Keratinocyte (primary cell): ENCODE data around the gene THEM4. TPM values are rescaled to one million over a fixed set of nuclear protein-coding genes. Genes with fewer than 3 reads are reported as not detected.
A peak's percentile ranks its signal among the peaks of the same experiment; 100 is the strongest.

Experiments used
- DNase-seq: peaks from one replicate; pipeline ENCODE4 v3.0.0-alpha.2; 2011; ENCODE audit warnings: low read depth, missing footprints, low spot score
- FAIRE-seq: peaks from 2 replicates; lab custom pipeline; 2011; peaks lifted over from hg19 to GRCh38; lab: Jason Lieb, UNC
- H2AFZ ChIP-seq: 2 replicates; pipeline ENCODE4 v1.6.0; 2012; ENCODE audit warnings: low read length, control low read depth, inconsistent platforms; ENCODE audit not compliant: control insufficient read depth
- H3K27ac ChIP-seq: 2 replicates; pipeline ENCODE4 v1.5.1; 2011; ENCODE audit warnings: low read length; ENCODE audit not compliant: control insufficient read depth, insufficient read depth
- H3K27me3 ChIP-seq: 3 replicates; pipeline ENCODE4 v1.6.0; 2011; ENCODE audit warnings: low read length; ENCODE audit not compliant: control insufficient read depth, insufficient read depth; ENCODE audit errors: extremely low read depth
- H3K36me3 ChIP-seq, 2 experiments: 2 replicates in 1 of 2; 3 replicates in 1 of 2; pipeline ENCODE4 v1.5.1; 2011; ENCODE audit warnings: low read length in 2 of 2, mild to moderate bottlenecking in 1 of 2; ENCODE audit not compliant: control insufficient read depth in 2 of 2, insufficient read depth in 2 of 2; ENCODE audit errors: extremely low read depth in 1 of 2
- H3K4me1 ChIP-seq: 3 replicates; pipeline ENCODE4 v1.5.1; 2011; ENCODE audit warnings: low read length; ENCODE audit not compliant: control insufficient read depth, insufficient read depth; ENCODE audit errors: extremely low read depth
- H3K4me2 ChIP-seq: 3 replicates; pipeline ENCODE4 v1.6.0; 2011; ENCODE audit warnings: low read depth, low read length; ENCODE audit not compliant: control insufficient read depth, insufficient read depth; ENCODE audit errors: extremely low read depth
- H3K4me3 ChIP-seq, 3 experiments: fragments of 200-600 bp in 1 of 3; sonication (generic) in 1 of 3; 2 replicates in 2 of 3; 3 replicates in 1 of 3; pipeline ENCODE4 v1.5.1; 2011 to 2016; ENCODE audit warnings: low read length in 3 of 3, mild to moderate bottlenecking in 3 of 3, control low read depth in 2 of 3, inconsistent platforms in 1 of 3, low read depth in 1 of 3, mixed read lengths in 1 of 3, mixed run types in 1 of 3, moderate library complexity in 1 of 3; ENCODE audit not compliant: control insufficient read depth in 2 of 3, insufficient read depth in 2 of 3; ENCODE audit errors: extremely low read depth in 1 of 3
- H3K79me2 ChIP-seq: 2 replicates; pipeline ENCODE4 v1.6.0; 2012; ENCODE audit warnings: low read length; ENCODE audit not compliant: control insufficient read depth, insufficient read depth
- H3K9ac ChIP-seq: 3 replicates; pipeline ENCODE4 v1.6.0; 2011; ENCODE audit warnings: low read length; ENCODE audit not compliant: control insufficient read depth, insufficient read depth; ENCODE audit errors: extremely low read depth
- H3K9me1 ChIP-seq: 3 replicates; pipeline ENCODE4 v1.6.0; 2011; ENCODE audit warnings: low read length; ENCODE audit not compliant: control insufficient read depth, insufficient read depth; ENCODE audit errors: extremely low read depth
- H3K9me3 ChIP-seq: 2 replicates; pipeline ENCODE4 v1.5.1; 2012; ENCODE audit warnings: low read depth, low read length; ENCODE audit not compliant: control insufficient read depth
- H4K20me1 ChIP-seq: 3 replicates; pipeline ENCODE4 v1.6.0; 2011; ENCODE audit warnings: low read length; ENCODE audit not compliant: control insufficient read depth, insufficient read depth; ENCODE audit errors: extremely low read depth
- CTCF ChIP-seq, 3 experiments: IDR thresholded peaks in 1 of 3; conservative IDR thresholded peaks in 1 of 3; optimal IDR thresholded peaks in 1 of 3; 2 replicates in 2 of 3; 3 replicates in 1 of 3; pipeline versions ENCODE3 to v1.5.1; 2011; ENCODE audit warnings: low read length in 3 of 3, mild to moderate bottlenecking in 3 of 3, moderate library complexity in 2 of 3, control low read depth in 1 of 3, inconsistent platforms in 1 of 3; ENCODE audit not compliant: insufficient read depth in 2 of 3; ENCODE audit errors: extremely low read depth in 1 of 3
- EZH2 ChIP-seq: IDR thresholded peaks from one replicate; pipeline ENCODE4 v1.6.1; 2012; ENCODE audit warnings: inconsistent platforms, mild to moderate bottlenecking, low read length, moderate library complexity
- dilution Hi-C: fragments of 300-500 bp; cut with MboI; formaldehyde crosslinking; loops from one replicate; pipeline ENCODE4 v1.7.0; 2020; ENCODE audit warnings: low sequenced_read_pairs; ENCODE audit not compliant: extremely low pct_ligation_motif_present
- polyA plus RNA-seq, 5 experiments: library from polyadenylated mRNA; depleted of rRNA in 3 of 5; stranded (reverse) in 3 of 5; stranded (forward) in 1 of 5; unstranded in 1 of 5; fragments of >200 nt; gene quantifications; 1 replicate in 1 of 5; 2 replicates in 3 of 5; 3 replicates in 1 of 5; pipeline versions ENCODE4 v1.2.1 to v1.2.3, GENCODE V29; 2011 to 2012; ENCODE audit warnings: missing spikeins in 2 of 5, low read depth in 1 of 5, low replicate concordance in 1 of 5

THEM4 gene
- polyA plus RNA-seq, 1 donor (not counting 4 experiments of a cell fraction or from before 2014, with no cell fraction given), result 23.3 TPM

GRCh38 chr1:151945725-151946722 is 36.7 kb upstream of the THEM4 start:
- Histone ChIP-seq H4K20me1 (no peaks in the 10 kb centered on the region), H3K4me2 (peak overlapping the region; percentile 98), H3K4me3 (peak overlapping the region in 2 of 3 experiments; percentile 52 to 72), H3K4me1 (peaks cover 42% of the 10 kb centered on the region), H2AFZ (peak overlapping the region; percentile 34), H3K9me3 (no peaks in the 10 kb centered on the region), H3K79me2 (no peaks in the 10 kb centered on the region), H3K36me3 (no peaks in the 10 kb centered on the region), H3K9ac (peak overlapping the region; percentile 86), H3K27ac (peak overlapping the region; percentile 100), H3K27me3 (no peaks in the 10 kb centered on the region), H3K9me1 (no peaks in the 10 kb centered on the region)
- DNase-seq, result peak; percentile 98
- dilution Hi-C loops, result no loop called here
- peak; percentile 81 for FAIRE-seq
- peak in 1 of 3 experiments; percentile 11 for TF ChIP-seq CTCF (optimal IDR thresholded peaks at IDR 0.05 in 1 of 3, IDR thresholded peaks at IDR 0.05 in 1 of 3, conservative IDR thresholded peaks at IDR 0.05 in 1 of 3; ENCODE audit: extremely low read depth in 1 of 3, insufficient read depth in 2 of 3, low read length in 3 of 3)
- TF ChIP-seq EZH2, result no peak

GRCh38 chr1:151944857-151945575 is 35.7 kb upstream of the THEM4 start:
- TF ChIP-seq CTCF (optimal IDR thresholded peaks at IDR 0.05 in 1 of 3, IDR thresholded peaks at IDR 0.05 in 1 of 3, conservative IDR thresholded peaks at IDR 0.05 in 1 of 3; ENCODE audit: extremely low read depth in 1 of 3, insufficient read depth in 2 of 3, low read length in 3 of 3), result no peak
- TF ChIP-seq EZH2, result no peak
- Histone ChIP-seq H3K4me3 (no peak overlapping the region), H3K4me1 (peaks cover 45% of the 10 kb centered on the region), H3K9me1 (no peaks in the 10 kb centered on the region), H3K36me3 (no peaks in the 10 kb centered on the region), H4K20me1 (no peaks in the 10 kb centered on the region), H3K9ac (peak overlapping the region; percentile 86), H2AFZ (no peak overlapping the region), H3K27ac (peak overlapping the region; percentile 100), H3K27me3 (no peaks in the 10 kb centered on the region), H3K9me3 (no peaks in the 10 kb centered on the region), H3K79me2 (no peaks in the 10 kb centered on the region), H3K4me2 (peak overlapping the region; percentile 98)
- FAIRE-seq (no peak), DNase-seq (no peak)
- dilution Hi-C loops, result no loop called here
